M059J (cell line): Measurements from ENCODE around the gene CCZ1B. TPM values are rescaled to one million over a fixed set of nuclear protein-coding genes. Genes with fewer than 3 reads are reported as not detected.
"Not testable (repeated sequence)": the region's sequence is repeated elsewhere in the genome, so short reads cannot be mapped to it uniquely, and the experiment has no call there.

Source experiments
- DNase-seq: peaks from one replicate; pipeline ENCODE4 v3.0.0-alpha.2; 2012; ENCODE audit warnings: low read depth
- total RNA-seq: library from RNA; depleted of rRNA; stranded (reverse); fragments of >200 nt; shearing (Covaris generic); gene quantifications from 2 replicates; pipeline ENCODE4 v1.2.3, GENCODE V29; 2014

Gene CCZ1B
- total RNA-seq, 1 experiment from 2014 or later: 47.2 TPM

DNA sequence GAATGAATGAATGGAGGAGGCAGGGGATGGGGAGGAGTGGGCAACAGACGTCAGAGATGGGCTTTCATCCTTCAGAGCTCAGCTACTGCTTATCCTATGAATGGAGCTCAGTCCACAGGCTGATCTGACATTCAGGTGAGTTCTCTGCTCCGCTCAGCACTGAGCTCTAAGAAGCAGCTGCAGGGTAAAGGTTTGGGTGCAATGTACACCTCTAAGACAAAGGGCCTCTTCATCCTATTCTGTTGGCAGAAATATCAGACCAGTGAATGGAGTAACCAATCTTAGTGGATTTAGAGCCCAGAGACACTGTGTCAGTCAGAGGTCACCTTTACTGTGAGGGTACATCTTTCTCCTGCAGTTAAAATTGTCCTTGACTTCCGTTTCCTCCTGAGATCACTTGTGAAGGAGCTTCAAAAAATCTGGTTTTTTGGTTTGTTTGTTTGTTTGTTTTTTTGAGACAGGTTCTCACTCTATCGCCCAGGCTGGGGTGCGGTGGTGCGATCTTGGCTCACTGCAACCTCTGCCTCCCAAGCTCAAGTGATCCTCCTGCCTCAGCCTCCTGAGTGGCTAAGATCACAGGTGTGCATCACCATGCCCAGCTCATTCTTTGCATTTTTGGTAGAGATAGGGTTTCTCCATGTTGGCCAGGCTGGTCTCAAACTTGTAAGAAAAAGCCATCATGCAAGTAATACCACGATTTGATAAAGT is 5.1 kb upstream of the CCZ1B start:
- no peak for DNase-seq

DNA sequence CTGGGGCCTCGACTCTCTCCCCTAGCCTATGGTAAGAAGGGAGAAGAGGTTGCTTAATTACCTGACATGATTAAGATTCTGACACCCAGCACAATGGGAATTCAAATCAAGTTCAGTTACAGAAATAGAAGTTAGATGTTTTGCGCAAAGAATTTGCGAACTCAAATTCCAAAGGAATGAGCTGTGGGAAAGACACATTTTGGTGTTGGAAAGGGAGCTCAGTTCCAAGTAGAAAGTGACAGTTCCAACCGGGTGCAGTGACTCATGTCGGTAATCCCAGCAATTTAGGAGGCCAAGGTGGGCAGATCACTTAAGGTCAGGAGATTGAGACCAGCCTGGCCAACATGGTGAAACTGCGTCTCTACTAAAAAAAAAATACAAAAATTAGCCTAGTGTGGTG is 4.0 kb upstream of the CCZ1B start:
- DNase-seq: peak; percentile 47

DNA sequence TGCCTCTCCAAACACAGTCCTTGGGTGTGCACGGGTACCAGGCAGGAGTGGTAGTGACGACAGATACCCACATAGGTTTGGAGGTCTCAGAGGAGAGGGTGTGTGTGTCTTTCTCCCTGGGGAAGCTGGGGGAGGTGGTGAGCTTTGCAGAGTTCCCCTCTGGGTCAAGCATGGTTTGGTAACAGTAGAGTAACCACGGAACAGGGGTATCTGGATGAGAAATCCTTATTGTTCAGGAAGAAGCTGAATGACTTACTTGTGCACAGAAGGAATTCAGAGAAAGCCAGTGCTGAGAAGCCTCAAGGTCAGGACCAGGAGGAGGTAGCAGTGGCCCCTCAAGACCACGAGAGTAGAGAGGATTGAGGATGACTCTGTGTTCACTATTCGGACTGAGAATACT is 3.5 kb upstream of the CCZ1B start:
- DNase-seq: not testable (repeated sequence)

DNA sequence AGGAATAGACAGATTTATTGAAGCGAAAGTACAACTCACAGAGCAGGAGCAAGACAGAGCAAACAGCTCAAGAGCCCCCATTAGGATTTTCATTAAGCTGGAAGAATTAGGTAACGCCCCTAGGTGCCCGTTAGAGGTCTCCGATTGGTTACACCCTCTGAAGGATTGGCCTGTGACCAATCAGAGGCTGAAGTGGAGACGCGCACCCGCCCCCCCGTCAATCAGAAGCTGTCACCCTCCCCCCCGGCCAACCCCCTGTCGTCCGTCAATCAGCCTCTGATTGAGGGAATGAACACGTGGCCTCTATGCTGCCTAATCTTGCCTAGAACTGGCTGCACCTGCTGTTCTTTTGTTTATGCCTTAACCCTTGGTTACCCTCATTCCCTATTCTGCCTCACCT is 1.1 kb upstream of the CCZ1B start:
- not testable (repeated sequence) for DNase-seq

DNA sequence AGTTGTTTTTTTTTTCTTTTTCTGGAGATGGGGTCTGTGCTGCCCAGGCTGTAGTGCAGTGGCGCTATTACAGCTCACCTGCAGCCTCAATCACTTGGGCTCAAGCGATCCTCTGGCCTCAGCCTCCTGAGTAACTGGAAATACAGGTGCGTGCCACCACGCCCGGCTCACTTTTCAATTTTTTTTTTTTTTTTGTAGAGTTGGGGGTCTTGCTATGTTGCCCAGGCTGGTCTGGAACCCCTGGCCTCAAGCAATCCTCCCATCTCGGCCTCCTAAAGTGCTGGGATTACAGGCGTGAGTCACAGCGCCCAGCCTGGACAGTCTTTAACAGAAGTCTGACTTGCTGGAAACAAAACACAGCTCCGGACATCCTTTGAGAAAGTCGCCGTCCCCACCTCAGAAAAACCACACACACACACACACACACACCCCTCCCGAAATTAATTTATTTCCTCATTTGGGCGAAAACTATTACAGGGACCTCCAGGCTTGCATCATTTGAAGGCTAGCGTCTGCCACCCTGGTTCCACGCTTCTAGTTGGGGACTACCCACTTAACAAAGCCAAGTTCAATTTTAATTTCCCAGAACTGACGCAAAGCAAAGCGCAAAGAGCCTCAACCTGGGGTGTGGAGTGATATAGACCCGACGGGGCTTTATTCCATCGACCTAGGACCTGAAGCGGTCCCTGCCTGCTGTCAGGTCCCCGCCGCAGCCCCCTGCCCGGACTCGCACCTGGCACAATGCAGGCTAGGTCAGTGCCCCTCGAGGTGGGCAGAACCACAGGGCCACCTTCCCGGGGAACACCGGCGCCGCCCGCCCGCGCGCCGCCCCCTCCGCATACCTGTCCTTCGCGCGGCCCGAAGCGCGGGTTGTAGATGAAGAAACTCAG is 594 bp downstream of the CCZ1B start:
- not testable (repeated sequence) for DNase-seq

DNA sequence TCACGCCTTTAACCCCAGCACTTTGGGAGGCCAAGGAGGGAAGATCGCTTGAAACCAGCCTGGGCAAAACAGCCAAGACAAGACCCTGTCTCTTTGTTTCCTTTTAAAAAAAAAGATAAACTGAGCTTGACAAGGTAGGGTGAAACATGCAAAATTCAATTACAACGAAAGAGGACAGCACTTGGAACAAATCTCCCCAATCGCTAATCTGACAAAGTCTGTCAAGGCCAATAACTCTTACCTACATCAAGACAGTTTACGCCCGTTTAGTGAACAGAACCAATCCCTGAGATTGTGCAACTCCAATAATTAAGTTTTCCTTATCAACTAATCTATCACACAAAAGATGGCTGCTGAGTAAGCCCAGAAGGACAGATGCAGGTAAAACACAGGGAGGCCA is 4.5 kb downstream of the CCZ1B start:
- not testable (repeated sequence) for DNase-seq

DNA sequence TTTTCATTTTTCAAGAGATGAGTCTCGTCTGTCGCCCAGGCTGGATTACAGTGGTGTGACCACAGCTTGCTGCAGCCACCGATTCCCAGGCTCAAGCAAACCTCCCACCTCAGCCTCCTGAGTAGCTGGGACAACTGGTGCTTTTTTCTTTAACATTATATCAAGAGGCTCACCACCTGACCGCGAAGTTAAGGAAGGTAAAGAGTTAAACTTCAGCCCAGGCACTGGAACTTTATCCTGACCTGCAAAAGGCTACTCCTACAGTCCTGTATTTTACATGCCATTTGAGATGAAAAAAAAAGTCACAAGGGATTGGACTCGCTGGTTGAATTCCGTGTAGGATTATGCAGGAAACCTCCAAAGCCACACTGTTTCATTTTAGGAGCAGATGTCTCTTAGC is 10.6 kb downstream of the CCZ1B start:
- not testable (repeated sequence) for DNase-seq

DNA sequence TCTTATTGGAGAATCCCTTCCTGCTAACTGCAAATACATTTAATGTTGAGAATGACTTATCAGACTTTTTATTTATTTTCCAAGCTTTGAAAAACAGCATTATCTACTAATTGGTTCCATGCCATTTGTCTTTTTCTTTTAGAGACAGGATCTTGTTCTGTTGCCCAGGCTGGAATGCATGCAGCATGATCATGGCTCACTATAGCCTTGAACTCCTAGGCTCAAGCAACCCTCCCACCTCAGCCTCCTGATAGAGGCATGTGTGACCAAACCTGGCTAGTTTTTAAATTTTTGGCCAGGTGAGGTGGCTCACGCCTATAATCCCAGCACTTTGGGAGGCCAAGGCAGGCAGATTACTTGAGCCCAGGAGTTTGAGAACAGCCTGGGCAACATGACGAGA is 13.1 kb downstream of the CCZ1B start:
- not testable (repeated sequence) for DNase-seq

DNA sequence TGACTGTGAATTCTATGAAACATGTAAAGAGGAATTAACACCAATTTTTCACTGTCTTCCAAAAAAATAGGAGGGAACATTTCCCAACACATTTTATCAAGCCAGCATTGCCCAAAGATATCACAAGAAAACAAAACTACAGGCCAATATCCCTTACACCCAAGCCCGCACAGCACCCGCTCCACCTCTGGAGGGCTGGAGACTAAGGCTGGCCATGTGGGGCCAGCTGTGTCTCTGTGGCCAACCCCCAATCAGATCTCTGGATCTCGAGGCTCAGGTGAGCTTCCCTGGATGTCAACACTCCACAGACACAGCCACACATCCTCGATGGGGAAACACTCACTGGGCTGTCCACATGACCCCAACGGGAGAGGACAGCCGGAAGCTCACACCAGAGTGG is 18.1 kb downstream of the CCZ1B start:
- DNase-seq: not testable (repeated sequence)

DNA sequence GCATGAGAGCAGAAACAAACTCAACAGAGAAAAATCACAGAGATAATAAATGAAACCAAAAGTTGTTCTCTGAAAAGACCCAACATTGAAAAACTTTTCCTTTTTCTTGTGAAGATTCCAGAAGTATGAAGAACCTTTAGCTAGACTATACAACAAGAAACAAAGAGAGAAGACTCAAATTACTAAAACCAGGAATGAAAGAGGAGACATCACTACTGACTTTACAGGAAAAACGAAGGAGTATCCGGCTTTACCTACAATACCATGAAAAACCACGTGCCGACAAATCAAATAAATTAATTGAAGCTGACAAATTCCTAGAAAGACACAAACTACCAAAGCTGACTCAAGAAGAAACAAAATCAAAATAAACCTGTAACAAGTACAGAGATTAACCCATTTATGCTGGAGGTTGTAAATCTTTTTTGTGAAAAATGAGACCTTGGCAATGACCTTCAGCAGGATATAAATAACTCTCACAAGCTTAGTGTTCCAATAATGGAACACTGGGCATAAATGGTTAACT is 18.6 kb downstream of the CCZ1B start:
- not testable (repeated sequence) for DNase-seq

DNA sequence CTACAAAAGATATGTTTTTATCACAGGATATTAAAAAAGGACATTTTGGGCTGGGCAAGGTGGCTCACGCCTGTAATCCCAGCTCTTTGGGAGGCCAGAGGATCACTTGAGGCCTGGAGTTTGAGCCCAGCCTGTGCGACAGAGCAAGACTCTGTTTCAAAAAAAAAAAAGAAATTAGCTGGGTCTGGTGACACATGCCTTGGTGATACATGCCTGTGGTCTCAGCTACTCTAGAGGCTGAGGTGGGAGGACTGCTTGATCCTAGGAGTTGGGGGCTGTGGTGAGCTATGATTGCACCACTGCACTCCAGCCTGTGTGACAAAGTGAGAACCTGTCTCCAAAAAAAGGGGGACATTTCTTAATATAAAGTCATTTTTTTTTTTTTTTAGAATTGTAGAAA is 25.7 kb downstream of the CCZ1B start:
- DNase-seq: not testable (repeated sequence)

DNA sequence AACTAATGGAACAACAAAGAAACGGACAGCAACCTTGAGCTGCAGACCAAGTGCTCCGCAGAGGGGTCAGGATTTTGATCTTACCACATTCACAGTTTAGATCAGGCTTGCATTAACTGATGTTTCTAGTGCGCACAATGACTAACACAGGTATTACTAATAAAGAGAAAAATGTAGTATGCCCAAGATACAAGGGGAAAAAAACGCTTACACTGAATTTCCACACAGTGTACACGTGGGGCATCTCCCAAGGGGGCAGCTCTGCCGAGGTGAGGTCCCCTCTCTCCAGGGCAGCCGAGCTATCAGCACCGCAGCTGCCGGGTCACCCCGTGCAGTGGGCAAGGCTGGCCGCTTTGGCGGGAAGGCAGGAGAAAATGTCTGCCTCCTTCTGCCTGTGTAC is 26.2 kb downstream of the CCZ1B start:
- not testable (repeated sequence) for DNase-seq

DNA sequence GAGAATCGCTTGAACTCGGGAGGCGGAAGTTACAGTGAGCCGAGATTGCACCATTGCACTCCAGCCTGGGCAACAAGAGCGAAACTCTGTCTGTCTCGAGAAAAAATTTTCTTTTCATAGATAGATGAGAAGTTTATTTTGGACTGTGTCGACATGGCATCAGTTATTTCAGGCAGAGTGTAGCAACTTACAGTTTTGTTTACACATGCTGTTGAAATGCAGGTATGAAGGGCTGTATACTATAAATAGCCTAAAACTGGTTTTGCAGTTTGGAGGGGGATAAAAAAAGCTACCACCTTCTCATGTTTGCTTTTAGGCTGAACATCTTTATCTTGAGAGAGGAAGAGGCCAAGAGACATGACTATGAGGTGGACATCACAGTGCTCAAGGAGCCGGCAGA is 28.0 kb downstream of the CCZ1B start:
- DNase-seq: not testable (repeated sequence)

DNA sequence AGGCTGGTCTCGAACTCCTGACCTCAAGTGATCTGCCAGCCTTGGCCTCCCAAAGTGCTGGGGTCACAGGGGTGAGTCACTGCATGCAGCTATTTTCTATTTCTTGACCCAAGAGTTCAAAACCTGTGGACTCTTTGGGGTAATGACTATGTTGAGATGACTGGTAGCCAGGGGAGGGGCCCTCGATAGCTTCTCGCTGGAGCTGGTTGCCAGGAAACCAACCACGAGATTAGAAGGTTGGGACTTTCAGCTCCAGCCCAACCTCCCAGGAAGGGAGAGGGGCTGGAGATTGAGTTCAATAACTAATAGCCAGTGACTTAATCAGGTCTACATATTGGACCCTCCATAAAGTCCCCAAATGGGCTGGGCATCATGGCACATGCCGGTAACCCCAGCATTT is 28.9 kb downstream of the CCZ1B start:
- peak; percentile 40 for DNase-seq

DNA sequence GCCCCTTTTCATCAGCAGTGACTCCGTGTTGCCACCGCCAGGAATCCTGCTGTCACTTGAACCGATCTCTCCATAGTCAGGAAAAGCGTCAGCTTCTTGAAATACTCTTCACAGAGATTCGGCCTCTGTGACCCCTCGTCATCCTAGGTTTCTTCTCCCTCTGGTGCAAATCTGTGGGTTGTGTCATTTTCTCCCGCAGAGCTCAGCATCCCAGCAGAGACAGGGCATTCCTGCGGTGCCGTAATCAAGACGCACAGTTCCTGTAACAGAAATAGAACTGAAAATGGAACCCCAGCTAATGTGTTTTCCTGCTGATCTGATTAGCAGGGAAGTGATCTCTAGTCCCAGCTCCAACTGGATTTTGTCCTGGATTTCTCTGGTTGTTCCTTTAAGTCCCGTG is 31.8 kb downstream of the CCZ1B start:
- not testable (repeated sequence) for DNase-seq

DNA sequence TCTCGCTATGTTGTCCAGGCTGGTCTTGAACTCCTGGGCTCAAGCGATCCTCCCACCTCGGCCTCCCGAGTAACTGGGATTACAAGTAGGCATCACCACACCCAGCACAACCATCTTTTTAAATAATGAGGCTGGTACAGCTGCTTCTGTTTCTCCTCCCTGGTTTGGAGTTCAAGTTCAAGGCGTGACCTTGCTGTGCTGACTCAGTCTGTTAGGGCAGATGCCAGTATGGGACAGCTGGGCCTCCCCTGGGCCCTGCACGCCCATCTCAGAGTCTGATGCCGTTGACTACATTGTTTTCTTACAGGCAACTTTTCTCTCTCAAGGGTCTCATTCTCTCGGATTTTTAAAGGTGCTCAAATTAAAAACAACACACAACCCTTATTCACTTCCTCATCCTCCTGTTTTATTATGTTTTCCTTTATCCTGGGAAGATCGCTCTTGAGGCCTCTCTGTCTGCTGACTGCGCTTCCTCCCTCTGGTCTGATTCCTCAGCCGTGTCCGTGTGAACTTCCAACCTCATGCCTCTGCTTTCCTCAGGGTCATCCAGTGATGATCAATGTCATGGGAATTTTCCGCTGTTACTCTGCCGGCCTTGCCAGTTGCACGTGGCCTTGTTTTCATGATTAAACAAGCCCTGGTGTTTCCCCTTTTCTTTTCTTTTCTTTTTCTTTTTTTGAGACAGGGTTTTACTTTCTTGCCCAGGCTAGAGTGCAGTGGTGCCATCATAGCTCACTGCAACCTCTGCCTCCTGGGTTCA is 33.8 kb downstream of the CCZ1B start:
- DNase-seq: peak; percentile 55

DNA sequence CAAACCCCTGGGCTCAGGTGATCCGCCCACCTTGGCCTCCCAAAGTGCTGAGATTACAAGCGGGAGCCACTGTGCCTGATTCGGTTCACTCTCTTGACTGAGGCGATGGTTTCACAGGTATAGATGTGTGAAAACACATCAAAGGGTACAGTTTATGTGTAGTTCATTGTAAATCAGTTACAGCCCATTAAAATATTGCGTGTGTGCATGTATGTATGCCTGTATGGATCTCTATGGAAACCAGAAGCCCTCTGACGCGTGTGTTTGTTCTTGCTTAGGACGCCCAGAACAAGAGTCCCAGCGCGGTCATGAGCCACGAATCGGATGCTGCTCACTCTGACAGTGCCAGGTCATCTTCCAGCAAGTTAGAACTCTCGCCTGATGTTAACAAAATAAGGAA is 36.7 kb downstream of the CCZ1B start:
- DNase-seq: not testable (repeated sequence)

DNA sequence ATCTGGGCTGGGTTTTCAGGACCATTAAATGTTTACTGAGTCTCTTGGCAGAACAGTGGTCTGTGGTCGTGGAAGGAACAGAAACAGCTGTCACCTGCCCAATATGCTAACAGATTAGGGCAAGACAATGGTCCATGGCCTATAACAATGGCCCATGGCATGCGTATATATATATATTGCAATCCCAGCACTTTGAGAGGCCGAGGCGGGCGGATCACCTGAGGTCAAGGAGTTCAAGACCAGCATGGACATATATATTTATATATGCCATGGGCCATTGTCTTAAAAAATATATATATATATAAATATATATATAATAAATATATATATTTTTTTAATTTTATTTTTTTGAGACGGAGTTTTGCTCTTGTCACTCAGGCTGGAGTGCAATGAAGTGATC is 44.5 kb downstream of the CCZ1B start:
- DNase-seq: not testable (repeated sequence)

DNA sequence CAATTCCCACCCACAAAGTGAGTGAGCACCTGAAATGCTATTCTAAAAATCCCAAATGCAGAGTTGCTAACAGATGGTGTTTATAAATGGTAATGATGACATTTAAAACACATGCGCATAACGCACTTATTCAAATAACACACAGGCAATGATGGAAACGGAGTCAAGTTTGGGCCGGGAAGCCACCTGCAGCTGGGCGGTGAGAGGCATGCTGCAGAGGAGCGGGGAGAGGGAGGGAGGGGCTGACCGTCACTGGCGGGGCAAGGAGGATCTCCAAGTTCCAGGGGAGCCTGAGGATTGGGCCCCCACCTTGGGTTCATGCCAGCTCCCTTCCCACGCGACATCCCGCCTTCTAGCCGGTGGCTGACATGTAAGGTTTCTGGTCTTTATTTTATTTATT is 64.9 kb downstream of the CCZ1B start:
- DNase-seq: not testable (repeated sequence)

DNA sequence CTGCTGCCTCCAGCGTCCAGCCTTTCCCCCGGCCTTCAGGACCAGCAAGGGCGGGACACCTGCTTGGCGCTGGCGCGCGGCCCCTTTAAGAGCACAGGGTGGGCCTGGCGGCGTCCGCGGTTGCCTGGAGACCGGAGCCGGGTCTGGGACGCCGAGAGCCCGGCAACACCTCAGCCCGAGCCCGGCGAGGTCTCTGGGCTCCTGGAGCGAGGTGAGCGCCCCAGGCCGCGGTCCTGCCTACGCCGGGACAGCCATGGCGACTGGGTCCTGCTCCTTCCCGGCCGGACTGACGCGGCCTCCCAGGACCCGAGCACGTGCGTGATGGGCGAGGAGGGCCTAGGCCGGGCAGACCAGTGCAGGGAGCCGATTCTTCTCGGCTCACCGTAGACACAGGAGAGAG is 72.1 kb downstream of the CCZ1B start, which contains the start of gene RSPH10B2:
Gene RSPH10B2 (plus strand): TSS at position 140 of the 400 bp plus-strand sequence. CDS start 3,575 bp downstream, outside the sequence.
- DNase-seq: not testable (repeated sequence)

DNA sequence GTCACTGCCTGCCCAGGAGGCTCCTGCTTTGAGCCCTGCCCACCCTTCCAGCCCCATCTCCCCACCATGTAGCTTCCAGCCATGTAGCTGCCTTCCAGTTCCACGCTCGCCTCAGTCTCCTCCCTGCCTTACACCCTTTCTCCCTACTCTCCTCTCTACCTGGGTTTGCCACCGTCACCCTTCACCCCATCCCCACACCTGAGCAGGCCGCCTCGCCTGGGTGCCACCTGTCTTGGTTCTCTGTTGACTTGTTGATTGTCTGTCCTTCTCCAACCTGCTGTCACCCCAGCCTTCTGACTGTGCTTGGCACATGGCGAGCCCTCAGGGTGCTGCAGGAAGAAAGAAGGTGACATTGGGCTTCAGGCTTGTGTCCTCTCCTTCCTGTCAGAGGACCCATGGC is 75.9 kb downstream of the CCZ1B start:
- not testable (repeated sequence) for DNase-seq

DNA sequence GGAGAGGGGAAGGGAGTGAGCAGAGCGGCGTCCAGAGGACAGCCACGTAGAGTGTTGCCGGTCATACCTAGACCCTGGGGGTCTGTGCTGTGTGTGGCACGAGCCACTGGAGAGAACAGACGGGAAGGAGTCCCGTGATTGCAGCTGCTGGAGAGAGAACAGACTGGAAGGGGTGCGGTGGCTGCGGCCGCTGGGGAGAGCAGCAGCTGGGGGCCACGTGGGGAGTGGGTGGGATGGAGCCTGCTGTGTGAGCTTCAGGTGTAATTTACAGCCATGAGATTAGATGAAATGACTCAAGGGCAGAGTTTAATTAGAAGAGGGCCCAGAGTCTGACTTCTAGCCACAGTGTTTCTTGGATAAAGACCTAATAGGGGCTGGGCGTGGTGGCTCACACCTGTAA is 76.7 kb downstream of the CCZ1B start:
- not testable (repeated sequence) for DNase-seq
